ENCODE results near the gene RGS7.

DNA sequence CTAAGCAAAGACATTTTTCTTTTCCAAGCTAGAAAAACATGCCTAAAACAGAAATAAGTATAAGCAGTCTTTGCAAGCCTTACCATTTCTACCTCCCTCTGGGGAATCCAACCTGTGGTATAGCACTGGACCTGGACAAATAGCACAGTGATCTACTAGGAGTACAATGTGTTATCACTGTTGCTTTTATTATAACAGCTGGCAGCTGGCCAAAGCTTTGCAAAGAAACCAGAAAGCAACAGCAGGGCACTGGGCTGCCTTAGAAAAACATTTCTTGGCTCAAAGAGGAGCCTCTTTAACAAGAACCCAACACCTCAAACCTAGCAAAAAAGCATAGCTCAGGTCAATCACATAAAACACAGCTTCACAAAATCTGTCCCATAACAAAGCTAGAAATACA lies 450.5 kb downstream of the RGS7 start:
- TF ChIP-seq CTCF (IDR thresholded peaks at IDR 0.05) (no peak), POLR2A (IDR thresholded peaks at IDR 0.05) (no peak)

Data from right lobe of liver (tissue), 4 donors.